ENCODE measurements around the gene DNAJC18.
A peak's percentile ranks its signal among the peaks of the same experiment; 100 is the strongest.
"Not testable (repeated sequence)": the region's sequence is repeated elsewhere in the genome, so short reads cannot be mapped to it uniquely, and the experiment has no call there.

DNAJC18 gene

DNA sequence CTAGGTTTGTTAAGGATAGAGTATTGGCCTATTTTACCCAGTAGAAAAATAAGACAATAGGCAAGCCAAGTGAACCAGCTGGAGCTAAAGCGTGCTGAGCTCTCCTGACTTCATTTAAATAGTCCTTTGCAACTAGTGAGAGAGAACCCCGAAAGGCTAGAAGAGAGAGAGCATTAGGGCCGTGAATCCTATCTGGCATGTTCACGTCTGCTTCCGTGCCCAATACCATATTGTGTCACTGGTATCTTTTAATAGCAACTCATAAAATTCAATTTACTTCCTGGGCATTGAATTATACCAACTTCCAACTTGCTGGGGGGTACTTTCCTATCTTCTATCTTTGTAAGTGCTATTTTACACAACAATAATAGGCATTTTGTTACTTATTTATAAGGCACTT, 13.8 kb downstream of the DNAJC18 start:
- no peak for DNase-seq

- peak; percentile 36 to 68 (median 65) for DNase-seq
Measured at GRCh38 chr5:139422307-139422893, 16.9 kb downstream of the DNAJC18 start.

DNA sequence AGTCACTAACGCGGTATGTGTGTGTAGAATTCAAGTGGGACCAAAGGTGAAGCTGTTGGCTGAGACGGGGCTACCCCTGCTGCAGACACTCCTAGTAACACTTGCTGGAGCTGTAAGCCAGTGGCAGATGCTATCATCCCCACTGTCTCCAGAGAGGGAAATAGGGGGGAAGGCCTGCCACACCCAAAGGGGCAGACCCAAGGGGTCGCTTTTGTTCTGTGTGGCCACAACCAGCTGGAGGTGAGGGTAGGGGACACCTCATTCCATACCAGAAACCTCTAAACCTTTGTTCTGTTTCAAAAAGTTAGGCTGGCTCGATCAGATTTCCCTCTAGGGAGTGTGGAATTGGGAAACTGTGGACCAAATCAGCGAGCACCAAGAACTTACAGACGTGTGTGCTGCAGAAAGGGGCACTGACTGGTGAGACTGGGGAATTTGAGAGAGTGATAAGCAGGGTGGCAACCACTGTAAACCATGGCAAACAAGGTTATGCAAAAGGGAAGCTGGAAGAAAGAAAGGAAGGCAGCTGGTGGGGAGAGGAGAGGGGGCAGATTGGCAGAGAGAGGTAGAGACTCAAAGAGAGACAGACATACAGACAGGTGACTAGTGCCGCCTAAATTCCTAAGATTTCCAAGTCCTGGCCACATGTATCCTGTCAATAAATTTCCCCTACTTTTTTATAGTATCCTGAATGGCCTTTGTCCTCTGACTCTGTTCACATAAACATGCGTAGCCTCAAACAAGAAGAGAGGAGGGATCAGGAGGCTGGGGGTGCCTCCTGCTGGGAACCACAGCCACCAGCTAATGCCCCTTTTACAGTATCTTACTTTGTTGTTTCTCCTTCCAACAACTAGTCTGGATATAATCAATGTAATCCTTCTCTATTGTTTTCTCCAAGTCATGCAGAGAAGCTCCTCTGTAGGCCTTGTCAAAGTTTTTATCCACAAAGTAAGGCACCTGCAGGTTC, 19.8 kb downstream of the DNAJC18 start:
- no peak for DNase-seq

DNA sequence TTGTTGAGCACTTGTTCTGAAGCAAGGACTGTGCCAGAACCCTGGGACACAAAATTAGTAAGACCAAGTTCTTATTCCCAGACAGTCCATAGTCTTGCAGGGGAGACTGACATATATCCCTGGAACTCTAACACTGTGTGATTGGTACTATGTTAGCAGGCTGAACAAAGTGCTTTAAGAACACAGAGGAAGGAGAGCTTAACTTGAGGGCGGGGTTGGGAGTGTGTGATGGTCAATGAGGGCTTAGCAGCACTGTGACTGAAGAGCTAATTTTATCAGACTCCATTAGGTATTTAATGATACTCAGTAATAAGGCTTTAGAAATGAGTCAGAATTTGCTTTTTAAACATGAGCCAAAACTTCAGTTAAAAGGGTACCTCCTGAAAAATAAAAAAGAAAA, 20.5 kb downstream of the DNAJC18 start:
- DNase-seq: no peak

GRCh38 chr5:139417214-139417613, 22.1 kb downstream of the DNAJC18 start:
- DNase-seq: peak in 1 of 3 experiments; percentile 87

DNA sequence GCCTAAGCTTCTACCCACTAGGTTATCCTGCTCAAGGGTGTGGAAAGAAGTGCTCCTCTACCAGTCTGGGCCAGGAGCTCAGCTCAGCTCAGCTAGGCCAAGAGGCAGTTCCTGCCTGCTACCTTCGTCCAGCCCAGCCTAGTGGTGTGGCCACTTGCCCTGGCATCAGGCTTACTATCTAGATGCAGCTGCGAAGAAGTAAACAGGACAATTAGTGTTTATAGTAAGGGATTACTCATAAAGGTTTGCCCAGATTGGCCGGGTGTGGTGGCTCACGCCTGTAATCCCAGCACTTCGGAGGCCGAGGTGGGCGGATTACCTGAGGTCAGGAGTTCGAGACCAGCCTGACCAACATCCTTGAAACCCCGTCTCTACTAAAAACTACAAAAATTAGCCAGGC, 22.7 kb downstream of the DNAJC18 start:
- DNase-seq: no peak

DNA sequence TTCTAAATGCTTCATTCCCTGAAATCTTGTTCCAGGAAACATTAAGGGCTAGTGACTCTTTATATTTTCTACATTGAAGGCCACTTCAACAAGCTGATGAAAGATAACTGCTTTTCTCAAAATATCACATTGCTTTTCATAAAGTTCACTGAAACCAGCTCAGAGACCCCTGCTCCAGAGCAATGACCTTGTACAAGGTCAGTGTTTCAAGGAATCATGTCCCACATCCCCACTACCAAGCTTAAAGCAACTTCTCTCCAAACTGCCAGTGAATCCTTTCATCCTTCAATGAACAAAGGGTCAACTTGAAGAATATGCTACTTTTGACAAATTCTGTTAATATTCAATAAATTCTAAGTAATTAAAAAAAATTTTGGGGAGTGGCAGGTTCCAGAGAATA, 23.5 kb downstream of the DNAJC18 start:
- no peak for DNase-seq

GRCh38 chr5:139415221-139415861, 24.0 kb downstream of the DNAJC18 start:
- DNase-seq: no peak

- DNase-seq: no peak
Measured at GRCh38 chr5:139414581-139415130, 24.7 kb downstream of the DNAJC18 start.

GRCh38 chr5:139413963-139414362, 25.4 kb downstream of the DNAJC18 start:
- DNase-seq: no peak

GRCh38 chr5:139413153-139413552, 26.2 kb downstream of the DNAJC18 start:
- DNase-seq: no peak

DNA sequence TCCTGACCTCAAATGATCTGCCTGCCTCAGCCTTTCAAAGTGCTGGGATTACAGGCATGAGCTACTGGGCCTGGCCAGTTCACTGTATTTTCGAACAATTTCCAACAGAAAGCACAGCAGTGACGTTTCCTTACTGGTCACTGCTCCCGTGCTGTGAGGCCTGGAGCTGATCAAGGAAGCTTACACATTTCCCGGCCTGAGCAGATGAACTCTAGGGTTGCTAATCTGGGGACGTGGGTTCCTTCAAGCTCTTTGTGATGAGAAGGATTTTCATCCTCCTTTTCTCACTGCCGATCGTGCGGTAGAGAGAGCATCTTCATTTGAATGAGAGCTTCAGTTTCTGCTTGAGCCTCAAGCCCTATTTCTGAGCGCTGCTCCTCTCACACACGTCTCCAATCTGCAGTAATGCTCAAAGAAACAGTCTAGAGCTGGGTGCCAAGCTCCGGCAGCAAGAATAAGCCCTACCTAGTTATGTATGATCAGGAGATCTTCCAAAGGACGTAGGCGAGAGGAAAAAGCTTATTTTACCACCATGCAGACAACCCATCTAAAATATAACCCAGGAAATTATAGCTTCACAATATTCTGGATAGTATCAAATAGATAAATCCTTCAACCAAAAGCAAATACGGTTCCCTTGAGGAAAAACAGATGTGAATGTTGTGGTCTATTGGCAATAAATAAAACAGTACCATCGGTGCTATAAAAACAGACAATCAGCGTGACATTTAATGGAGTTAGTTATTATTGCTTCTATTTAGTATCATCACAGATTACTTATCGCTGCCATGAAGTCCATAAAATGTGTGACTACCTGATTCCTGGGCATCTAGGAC, 28.1 kb downstream of the DNAJC18 start:
- DNase-seq: no peak

DNA sequence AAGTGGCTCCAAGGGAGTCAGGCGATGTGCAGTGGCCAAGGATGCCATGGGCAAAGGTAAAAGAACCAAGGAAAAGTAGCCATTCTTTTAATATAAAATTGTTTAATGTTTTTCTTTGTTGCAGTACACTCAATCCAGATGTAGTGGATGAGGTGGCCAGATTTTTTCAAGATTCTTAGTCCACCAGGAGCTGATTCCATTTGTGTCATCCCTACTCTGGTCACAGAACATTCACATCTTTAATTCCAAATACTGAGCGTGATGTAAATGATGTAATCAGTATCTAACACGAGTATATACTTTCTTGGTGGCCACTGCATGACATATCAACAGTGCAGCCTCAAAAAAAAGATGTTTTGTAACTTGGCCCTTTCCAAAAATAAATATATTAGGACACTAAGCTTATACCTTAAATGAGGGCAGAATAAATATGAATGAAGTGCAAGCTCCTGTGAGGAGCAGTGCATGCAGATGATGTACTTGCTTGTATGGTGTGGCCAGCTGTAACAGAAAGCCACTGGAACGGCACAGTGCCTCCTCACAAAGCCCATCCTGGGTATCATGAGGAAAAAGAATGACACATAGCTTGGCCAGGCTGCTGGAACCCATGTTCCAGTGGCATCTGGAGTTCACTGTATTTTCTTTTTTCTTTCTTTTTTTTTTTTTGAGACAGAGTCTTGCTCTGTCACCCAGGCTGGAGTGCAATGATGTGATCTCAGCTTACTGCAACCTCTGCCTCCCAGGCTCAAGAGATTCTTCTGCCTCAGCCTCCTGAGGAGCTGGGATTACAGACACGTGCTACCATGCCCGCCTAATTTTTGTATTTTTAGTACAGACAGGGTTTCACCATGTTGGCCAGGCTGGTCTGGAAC, 29.0 kb downstream of the DNAJC18 start:
- DNase-seq: no peak

DNA sequence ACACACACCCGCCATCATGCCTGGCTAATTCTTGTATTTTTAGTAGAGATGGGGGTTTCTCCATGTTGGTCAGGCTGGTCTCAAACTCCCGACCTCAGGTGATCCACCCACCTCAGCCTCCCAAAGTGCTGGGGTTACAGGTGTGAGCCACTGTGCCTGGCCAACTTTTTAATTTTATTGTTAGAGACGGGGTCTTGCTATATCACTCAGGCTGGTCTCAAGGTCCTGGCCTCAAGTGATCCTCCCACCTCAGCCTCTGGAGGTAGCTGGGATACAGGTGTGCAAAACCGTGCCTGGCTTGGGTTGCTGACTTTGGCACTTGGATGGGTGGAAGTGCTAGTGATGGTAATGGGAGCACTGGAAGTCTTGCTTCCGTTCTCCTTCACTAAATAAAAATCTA, 30.2 kb downstream of the DNAJC18 start:
- DNase-seq: not testable (repeated sequence)

DNA sequence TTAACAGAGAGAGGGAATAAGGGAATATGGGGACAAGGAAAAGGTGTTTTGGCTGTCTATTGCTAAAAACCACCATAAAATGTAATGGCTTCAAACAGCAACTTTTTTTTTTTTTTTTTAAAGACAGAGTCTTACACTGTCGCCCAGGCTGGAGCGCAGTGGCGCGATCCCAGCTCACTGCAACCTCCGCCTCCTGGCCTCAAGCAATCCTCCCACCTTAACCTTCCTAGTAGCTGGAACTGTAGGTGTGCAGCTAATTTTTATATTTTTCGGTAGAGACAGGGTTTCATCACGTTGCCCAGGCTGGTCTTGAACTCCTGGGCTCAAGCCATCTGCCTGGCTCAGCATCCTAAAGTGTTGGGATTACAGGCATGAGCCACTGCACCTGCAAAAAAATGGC, 31.1 kb downstream of the DNAJC18 start:
- no peak for DNase-seq

DNA sequence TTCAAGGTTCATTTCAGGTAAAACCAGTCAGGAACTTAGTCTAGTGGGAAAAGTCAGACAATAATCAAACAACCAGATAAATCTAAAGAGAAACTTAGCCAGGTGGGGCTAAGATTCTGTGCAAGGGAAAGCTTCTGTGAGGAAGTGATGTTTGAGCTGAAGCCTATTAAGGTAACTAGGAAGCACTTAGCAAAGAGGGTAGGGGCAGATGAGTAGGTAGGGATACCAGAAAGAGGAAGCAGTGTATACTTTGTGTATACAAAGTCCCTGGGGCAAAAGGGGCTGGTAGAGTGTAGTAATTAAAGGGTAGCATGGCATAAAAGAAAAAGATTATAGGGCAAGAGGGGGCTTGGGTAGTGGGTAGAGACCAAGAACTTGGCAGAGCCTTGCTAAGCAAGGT, 31.8 kb downstream of the DNAJC18 start:
- DNase-seq: no peak

DNA sequence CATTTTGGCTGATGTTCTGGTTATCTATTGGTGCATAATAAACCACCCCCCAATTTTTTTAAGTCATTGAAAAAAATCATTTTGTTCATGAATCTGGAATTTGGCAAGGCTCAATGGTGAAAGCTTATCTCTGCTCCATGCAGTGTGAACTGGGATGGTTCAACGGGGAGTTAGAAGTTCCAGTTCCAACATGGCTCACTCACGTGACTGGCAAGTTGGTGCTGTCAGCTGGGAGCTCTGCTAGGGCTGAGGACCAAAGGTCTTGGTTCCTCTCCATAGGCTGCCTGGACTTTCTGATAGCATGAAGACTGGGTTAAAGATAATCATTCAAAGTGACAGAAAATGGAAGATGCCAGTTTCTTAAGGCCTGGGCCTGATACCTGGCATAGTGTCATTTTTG, 32.4 kb downstream of the DNAJC18 start:
- DNase-seq: no peak

GRCh38 chr5:139404484-139404840, 34.9 kb downstream of the DNAJC18 start:
- DNase-seq: peak in 1 of 3 experiments; percentile 35

DNA sequence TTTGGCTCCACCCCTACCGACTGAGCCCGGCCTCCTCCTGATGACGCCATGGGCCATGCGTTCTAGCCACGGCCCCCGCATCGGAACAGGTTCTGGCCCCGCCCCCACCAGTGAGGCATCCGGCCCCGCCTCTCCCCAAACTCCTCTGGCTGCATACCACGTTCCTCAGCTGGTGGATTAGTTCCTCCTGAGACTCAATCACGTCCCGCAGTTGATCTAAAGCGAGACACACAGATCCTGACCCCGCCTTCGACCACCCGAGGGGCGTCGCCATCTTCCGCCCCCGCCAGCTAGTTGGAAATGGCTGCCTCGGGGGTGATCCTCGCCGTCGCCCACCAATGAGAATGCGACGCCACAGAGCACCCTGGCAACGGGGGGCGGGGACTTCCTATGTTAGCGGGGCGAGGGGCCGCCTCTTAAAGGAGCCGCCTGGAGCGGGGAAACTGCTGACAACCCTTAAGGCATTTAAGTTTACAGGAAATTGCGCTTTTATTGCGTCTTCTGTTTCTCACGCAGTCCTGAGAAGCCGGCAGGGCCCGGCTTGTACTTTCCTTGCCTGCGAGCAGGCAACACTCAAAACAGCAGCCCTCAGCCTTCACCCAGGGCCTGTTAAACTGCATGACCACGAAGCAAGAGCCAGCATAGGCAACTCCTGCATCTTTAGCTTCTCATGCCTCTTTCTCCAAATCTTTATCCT, 35.4 kb downstream of the DNAJC18 start, which contains the start of gene SPATA24:
TSS of gene SPATA24 (minus strand) at position 303 of the 697 bp plus-strand sequence. CDS start at position 274, 29 bp downstream.
- peak; percentile 92 to 97 (median 95) for DNase-seq

- DNase-seq: no peak
Measured at GRCh38 chr5:139403418-139403786, 35.9 kb downstream of the DNAJC18 start.
